Suprapubic skin (tissue), 4 donors: Measurements from ENCODE around the gene IER3. TPM values are rescaled to one million over a fixed set of nuclear protein-coding genes. Genes with fewer than 3 reads are reported as not detected.

Experiments
- DNase-seq, 2 donors: peaks; one replicate each; pipeline ENCODE4 v3.0.0-alpha.2; 2019; ENCODE audit warnings: low spot score in 2 of 2
- H3K27ac ChIP-seq: fragments of 200-600 bp; sonication (generic); one replicate; pipeline ENCODE4 v1.5.1; 2019
- H3K27me3 ChIP-seq: fragments of 200-600 bp; sonication (generic); one replicate; pipeline ENCODE4 v1.5.1; 2019
- H3K36me3 ChIP-seq: fragments of 200-600 bp; sonication (generic); one replicate; pipeline ENCODE4 v1.5.1; 2019
- H3K4me1 ChIP-seq: fragments of 200-600 bp; sonication (generic); one replicate; pipeline ENCODE4 v1.5.1; 2019
- H3K4me3 ChIP-seq: fragments of 200-600 bp; sonication (generic); one replicate; pipeline ENCODE4 v1.5.1; 2019; ENCODE audit warnings: mild to moderate bottlenecking
- H3K9me3 ChIP-seq: fragments of 200-600 bp; sonication (generic); one replicate; pipeline ENCODE4 v1.5.1; 2019
- CTCF ChIP-seq, 2 donors: fragments of 200-600 bp in 1 of 2; fragments of 450-650 bp in 1 of 2; sonication (generic) in 1 of 2; IDR thresholded peaks; one replicate each; pipeline ENCODE4 v1.5.1; 2016 to 2019; ENCODE audit warnings: antibody characterized with exemption in 2 of 2, mild to moderate bottlenecking in 1 of 2, moderate library complexity in 1 of 2
- EP300 ChIP-seq: sonication (generic); formaldehyde crosslinking; IDR thresholded peaks from one replicate; pipeline ENCODE4 v1.6.1; 2017; ENCODE audit warnings: antibody characterized with exemption
- POLR2A ChIP-seq, 2 donors: fragments of 450-650 bp; IDR thresholded peaks; one replicate each; pipeline ENCODE4 v1.6.1; 2017; ENCODE audit warnings: antibody characterized with exemption in 2 of 2, mild to moderate bottlenecking in 2 of 2, moderate library complexity in 2 of 2
- POLR2AphosphoS5 ChIP-seq, 3 donors: sonication (generic); formaldehyde crosslinking; IDR thresholded peaks; one replicate each; pipeline ENCODE4 v1.6.1; 2017; ENCODE audit warnings: antibody characterized with exemption in 3 of 3
- WGBS: methylation state at CpG from one replicate; pipeline ENCODE4 v1.1.5; 2018; 5-methylcytosine and 5-hydroxymethylcytosine counted together
- total RNA-seq, 4 donors: library from RNA; depleted of rRNA; stranded (reverse); fragments of >200 nt; gene quantifications; one replicate each; pipeline ENCODE4 v1.1.0, GENCODE V29; 2016

IER3 gene
- 10 to 100 TPM; 22.0 to 86.2 (median 45.8) TPM for total RNA-seq

GRCh38 chr6:30744054-30744805, at the start of gene IER3:
Gene IER3 (minus strand): TSS chr6:30744547. CDS start chr6:30744518, 29 bp downstream.
- 0% methylated on average over 33 of the region's 54 CpGs for WGBS
- TF ChIP-seq EP300 = no peak
- TF ChIP-seq POLR2A (IDR thresholded peaks at IDR 0.05) = peak; percentile 48 to 89
- TF ChIP-seq POLR2AphosphoS5 (IDR thresholded peaks at IDR 0.05) = peak in 1 of 3 donors; percentile 58
- TF ChIP-seq CTCF (IDR thresholded peaks at IDR 0.05) = peak; percentile 9 to 80
- peaks cover 13% of the 10 kb centered on the region for H3K36me3 ChIP-seq
- DNase-seq = peak; percentile 92 to 93
- no peaks in the 10 kb centered on the region for H3K27me3 ChIP-seq
- H3K4me3 ChIP-seq = peak within 1 kb of the TSS; percentile 79
- H3K9me3 ChIP-seq = no peaks in the 10 kb centered on the region
- H3K27ac ChIP-seq = peak within 1 kb of the TSS; percentile 96
- H3K4me1 ChIP-seq = peaks cover 59% of the 10 kb centered on the region

DNA sequence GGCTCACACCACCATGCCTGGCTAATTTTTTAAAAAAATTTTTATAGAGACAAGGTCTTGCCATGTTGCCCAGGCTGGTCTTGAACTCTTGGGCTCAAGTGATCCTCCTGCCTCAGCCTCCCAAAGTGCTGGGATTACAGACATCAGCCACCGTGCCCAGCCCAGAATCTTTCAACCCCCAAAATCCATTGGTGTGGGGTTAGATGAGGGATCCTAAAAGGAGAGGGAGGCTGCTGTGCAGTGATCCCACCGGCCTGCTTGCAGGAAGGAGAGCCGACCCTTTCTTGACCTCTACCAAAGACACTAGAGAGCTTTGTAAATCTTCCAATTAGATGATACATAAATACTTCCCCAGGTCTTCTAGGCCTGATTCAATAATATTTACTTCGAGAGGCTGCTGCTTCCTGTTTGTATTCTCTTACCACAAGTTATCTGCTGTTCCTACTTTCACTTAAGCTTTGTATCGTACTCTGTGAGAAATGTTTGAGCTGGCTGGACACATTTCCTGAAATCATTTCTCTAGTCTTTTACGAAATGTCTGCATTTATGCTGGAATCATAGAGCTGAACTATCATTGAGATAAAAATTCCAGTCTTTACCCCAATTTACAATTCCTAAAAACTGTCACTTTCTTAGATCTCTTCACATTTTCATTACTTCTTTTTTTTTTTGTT, 49.3 kb upstream of the IER3 start:
- H3K27ac ChIP-seq = peak overlapping the region; percentile 60
- H3K4me3 ChIP-seq = no peak overlapping the region
- DNase-seq = no peak
- no peaks in the 10 kb centered on the region for H3K36me3 ChIP-seq
- no peaks in the 10 kb centered on the region for H3K27me3 ChIP-seq
- no peak for TF ChIP-seq CTCF (IDR thresholded peaks at IDR 0.05)
- TF ChIP-seq POLR2AphosphoS5 (IDR thresholded peaks at IDR 0.05) = no peak
- TF ChIP-seq POLR2A (IDR thresholded peaks at IDR 0.05) = no peak
- TF ChIP-seq EP300 = no peak
- H3K9me3 ChIP-seq = no peaks in the 10 kb centered on the region
- WGBS = 55% methylated on average over 6 of the region's 6 CpGs
- H3K4me1 ChIP-seq = peaks cover 13% of the 10 kb centered on the region

DNA sequence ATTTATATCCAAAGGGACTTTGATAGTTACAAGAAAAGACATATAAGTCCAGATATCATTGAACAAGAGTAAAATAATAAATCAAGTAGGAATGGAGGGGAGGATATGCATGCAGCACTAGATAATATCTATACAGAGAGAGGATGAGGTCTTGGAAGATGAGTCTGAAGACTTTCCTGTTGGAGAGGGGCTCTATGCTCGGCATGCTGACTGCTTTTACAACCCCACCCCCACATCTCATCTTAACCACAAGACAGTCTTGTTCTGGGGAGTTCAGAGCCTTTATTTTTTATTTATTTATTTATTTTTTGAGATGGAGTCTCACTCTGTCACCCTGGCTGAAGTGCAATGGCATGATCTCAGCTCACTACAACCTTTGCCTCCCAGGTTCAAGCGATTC, 48.4 kb upstream of the IER3 start:
- Histone ChIP-seq H3K27ac (no peak overlapping the region), H3K9me3 (no peaks in the 10 kb centered on the region), H3K4me3 (no peak overlapping the region), H3K36me3 (no peaks in the 10 kb centered on the region), H3K4me1 (peaks cover 21% of the 10 kb centered on the region), H3K27me3 (no peaks in the 10 kb centered on the region)
- WGBS = 88% methylated on average over 2 of the region's 2 CpGs
- TF ChIP-seq POLR2A (IDR thresholded peaks at IDR 0.05) (no peak), EP300 (no peak), POLR2AphosphoS5 (IDR thresholded peaks at IDR 0.05) (no peak), CTCF (IDR thresholded peaks at IDR 0.05) (no peak)
- DNase-seq = no peak

DNA sequence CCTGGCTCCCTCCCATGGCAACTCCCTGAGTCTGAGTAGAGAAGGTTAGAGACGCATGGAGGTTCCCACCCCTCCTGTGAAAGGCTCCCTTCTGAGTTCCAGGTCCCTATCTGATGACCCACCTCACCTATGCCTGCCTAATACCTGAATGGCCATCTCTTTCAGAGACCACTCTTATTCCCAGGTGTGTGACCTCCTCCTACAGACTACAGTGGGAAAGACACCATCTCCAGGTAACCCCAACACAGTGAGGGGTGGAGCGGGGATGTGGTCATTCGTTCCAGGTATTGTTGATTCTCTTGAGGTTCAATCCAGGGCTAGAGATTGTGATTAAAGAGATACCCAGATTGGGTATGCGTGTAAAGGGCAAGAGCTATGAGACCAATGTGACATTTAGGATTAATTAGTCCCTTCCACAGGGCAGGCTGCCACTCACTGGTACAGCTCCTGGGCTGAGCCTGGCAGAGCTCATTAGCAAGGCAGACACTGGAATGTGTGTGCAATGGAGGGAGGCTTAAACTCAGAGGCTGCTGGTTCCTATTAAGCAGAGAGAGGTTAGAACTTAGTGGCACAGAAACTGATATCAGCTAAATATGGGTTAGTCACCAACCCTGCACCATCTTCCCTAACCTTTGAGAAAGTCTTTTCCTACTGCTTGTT, 46.5 kb upstream of the IER3 start:
- H3K36me3 ChIP-seq = no peaks in the 10 kb centered on the region
- 72% methylated on average over 4 of the region's 4 CpGs for WGBS
- H3K4me3 ChIP-seq = no peak overlapping the region
- DNase-seq = no peak
- H3K9me3 ChIP-seq = no peaks in the 10 kb centered on the region
- TF ChIP-seq POLR2A (IDR thresholded peaks at IDR 0.05) (no peak), CTCF (IDR thresholded peaks at IDR 0.05) (no peak), POLR2AphosphoS5 (IDR thresholded peaks at IDR 0.05) (no peak), EP300 (no peak)
- H3K27me3 ChIP-seq = no peaks in the 10 kb centered on the region
- H3K4me1 ChIP-seq = peaks cover 22% of the 10 kb centered on the region
- no peak overlapping the region for H3K27ac ChIP-seq

DNA sequence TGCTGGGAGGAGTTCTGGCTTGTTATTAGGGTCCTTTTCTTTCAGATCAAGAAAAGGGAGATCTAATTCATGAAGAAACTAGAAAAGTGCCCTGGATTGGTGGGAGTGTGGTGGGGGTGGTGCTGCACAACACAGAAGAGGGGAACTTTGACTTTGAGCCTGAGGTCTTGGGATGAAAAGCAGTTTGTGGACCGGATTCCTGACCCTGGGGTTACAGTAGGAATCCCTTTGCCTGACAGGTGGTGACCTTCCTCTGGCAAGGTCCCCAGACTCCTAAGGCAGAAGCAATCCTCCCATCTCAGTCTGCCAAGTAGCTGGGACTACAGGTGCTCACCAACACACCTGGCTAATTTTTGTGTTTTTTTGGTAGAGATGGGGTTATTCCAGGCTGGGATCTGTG, 45.3 kb upstream of the IER3 start:
- no peak overlapping the region for H3K4me3 ChIP-seq
- WGBS = 0% methylated on average over 1 of the region's 1 CpG
- no peak overlapping the region for H3K27ac ChIP-seq
- DNase-seq = no peak
- no peaks in the 10 kb centered on the region for H3K9me3 ChIP-seq
- TF ChIP-seq EP300 (no peak), POLR2AphosphoS5 (IDR thresholded peaks at IDR 0.05) (no peak), CTCF (IDR thresholded peaks at IDR 0.05) (no peak), POLR2A (IDR thresholded peaks at IDR 0.05) (no peak)
- H3K4me1 ChIP-seq = peaks cover 22% of the 10 kb centered on the region
- H3K36me3 ChIP-seq = no peaks in the 10 kb centered on the region
- H3K27me3 ChIP-seq = no peaks in the 10 kb centered on the region
